Vagina (tissue), 2 donors: Measurements from ENCODE around the gene EFNA3.

Experiments used
- POLR2A ChIP-seq, 2 donors: fragments of 450-650 bp; IDR thresholded peaks; one replicate each; pipeline ENCODE4 v1.6.1; 2017; ENCODE audit warnings: antibody characterized with exemption in 2 of 2, mild to moderate bottlenecking in 2 of 2, moderate library complexity in 2 of 2
- POLR2AphosphoS5 ChIP-seq, 2 donors: sonication (generic); formaldehyde crosslinking; IDR thresholded peaks; one replicate each; pipeline ENCODE4 v1.9.0; 2017; ENCODE audit warnings: antibody characterized with exemption in 2 of 2, mild to moderate bottlenecking in 2 of 2, low read depth in 1 of 2; ENCODE audit not compliant: insufficient read depth in 1 of 2
- TF ChIP-seq, protein P1 (sequence below), 3 experiments: fragments of 450-650 bp in 2 of 3; fragments of 200-600 bp in 1 of 3; sonication (generic) in 1 of 3; IDR thresholded peaks; one replicate each; pipeline ENCODE4 v1.5.1; 2017 to 2019; ENCODE audit warnings: antibody characterized with exemption in 3 of 3, mild to moderate bottlenecking in 2 of 3, moderate library complexity in 2 of 3

DNA sequence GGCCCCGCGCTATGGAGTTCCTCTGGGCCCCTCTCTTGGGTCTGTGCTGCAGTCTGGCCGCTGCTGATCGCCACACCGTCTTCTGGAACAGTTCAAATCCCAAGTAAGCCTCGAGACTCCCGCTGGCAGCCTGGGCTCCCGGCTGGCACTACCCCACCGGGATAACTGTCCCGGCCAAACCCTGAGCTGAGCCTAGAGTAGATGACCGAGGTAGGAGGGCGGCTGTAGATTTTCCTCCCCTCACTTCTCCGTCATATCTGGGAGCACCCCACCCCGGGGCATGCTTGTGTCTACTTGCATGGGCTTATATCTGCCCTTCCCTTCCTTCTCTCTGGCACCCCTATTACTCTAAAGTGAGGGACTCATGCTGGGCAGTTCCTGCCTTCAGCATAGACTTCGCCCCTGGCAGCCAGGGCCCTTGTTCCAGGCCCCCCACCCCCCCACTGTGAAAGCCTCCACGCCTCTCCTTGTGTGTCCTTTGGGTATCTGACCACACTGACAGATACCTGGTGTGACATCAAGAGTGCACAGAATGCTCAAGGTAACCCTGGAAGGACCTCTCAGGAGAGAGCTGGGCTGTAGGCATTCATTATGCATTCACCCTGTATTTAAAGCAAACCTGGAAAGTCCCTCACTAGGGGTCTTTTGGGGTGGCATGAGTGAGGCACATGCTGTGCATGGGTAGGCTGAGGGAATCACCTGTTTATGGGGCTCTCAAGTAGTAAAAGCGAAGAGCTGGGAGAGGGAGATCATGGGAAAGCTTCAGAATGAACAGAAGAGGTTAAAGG lies 49.5 kb downstream of the EFNA3 start:
- no peak for TF ChIP-seq POLR2A (IDR thresholded peaks at IDR 0.05)
- TF ChIP-seq, protein P1, sequence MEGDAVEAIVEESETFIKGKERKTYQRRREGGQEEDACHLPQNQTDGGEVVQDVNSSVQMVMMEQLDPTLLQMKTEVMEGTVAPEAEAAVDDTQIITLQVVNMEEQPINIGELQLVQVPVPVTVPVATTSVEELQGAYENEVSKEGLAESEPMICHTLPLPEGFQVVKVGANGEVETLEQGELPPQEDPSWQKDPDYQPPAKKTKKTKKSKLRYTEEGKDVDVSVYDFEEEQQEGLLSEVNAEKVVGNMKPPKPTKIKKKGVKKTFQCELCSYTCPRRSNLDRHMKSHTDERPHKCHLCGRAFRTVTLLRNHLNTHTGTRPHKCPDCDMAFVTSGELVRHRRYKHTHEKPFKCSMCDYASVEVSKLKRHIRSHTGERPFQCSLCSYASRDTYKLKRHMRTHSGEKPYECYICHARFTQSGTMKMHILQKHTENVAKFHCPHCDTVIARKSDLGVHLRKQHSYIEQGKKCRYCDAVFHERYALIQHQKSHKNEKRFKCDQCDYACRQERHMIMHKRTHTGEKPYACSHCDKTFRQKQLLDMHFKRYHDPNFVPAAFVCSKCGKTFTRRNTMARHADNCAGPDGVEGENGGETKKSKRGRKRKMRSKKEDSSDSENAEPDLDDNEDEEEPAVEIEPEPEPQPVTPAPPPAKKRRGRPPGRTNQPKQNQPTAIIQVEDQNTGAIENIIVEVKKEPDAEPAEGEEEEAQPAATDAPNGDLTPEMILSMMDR (IDR thresholded peaks at IDR 0.05), result no peak
- TF ChIP-seq POLR2AphosphoS5 (IDR thresholded peaks at IDR 0.05; ENCODE audit: insufficient read depth in 1 of 2, low read depth in 1 of 2), result peak in 1 of 2 donors; percentile 77
